ENCODE results near the gene CD247. TPM values are rescaled to one million over a fixed set of nuclear protein-coding genes. Genes with fewer than 3 reads are reported as not detected.

The CD247 gene
- total and polyA plus RNA-seq, 2 experiments from 2014 or later, result not detected

GRCh38 chr1:167476061-167476460 lies 42.3 kb downstream of the CD247 start:
- no peak for DNase-seq
- H3K79me2 ChIP-seq (ENCODE audit: insufficient read depth), result no peaks in the 10 kb centered on the region
- 72 to 74% methylated on average over 2 of the region's 2 CpGs for WGBS, 2 experiments (ENCODE audit: low coverage in 1 of 2, low lambda C conversion rate in 2 of 2, missing lambda C conversion rate in 2 of 2)
- no peaks in the 10 kb centered on the region for H3K9me2 ChIP-seq (ENCODE audit: insufficient read depth)
- no peaks in the 10 kb centered on the region for H3K4me1 ChIP-seq (ENCODE audit: insufficient read depth)
- no peaks in the 10 kb centered on the region for H3K36me3 ChIP-seq (ENCODE audit: low read depth)
- no peaks in the 10 kb centered on the region for H4K20me1 ChIP-seq (ENCODE audit: insufficient read depth)
- TF ChIP-seq EZH2phosphoT487 (IDR thresholded peaks at IDR 0.05; ENCODE audit: insufficient read depth, low read depth), result no peak
- TF ChIP-seq EZH2 (IDR thresholded peaks at IDR 0.05; ENCODE audit: insufficient read depth, poor library complexity, severe bottlenecking), result no peak
- H3K4me2 ChIP-seq (ENCODE audit: unreplicated experiment), result no peak overlapping the region
- no peaks in the 10 kb centered on the region for H3F3A ChIP-seq (ENCODE audit: insufficient read depth)
- no peak overlapping the region for H3K27ac ChIP-seq
- H3K9ac ChIP-seq, result no peak overlapping the region
- in situ Hi-C loops (cut with MboI), result no loop called here
- H3K27me3 ChIP-seq (replicated peaks; ENCODE audit: insufficient read depth), result peaks cover 33% of the 10 kb centered on the region
- no peak overlapping the region for H3K4me3 ChIP-seq
- no peaks in the 10 kb centered on the region for H3K9me3 ChIP-seq (ENCODE audit: low read depth)
- H2AFZ ChIP-seq, result no peak overlapping the region

- Histone ChIP-seq H3K27ac (no peak overlapping the region), H3K27me3 (replicated peaks; ENCODE audit: insufficient read depth) (peaks cover 16% of the 10 kb centered on the region), H4K20me1 (ENCODE audit: insufficient read depth) (no peaks in the 10 kb centered on the region), H3K9me2 (ENCODE audit: insufficient read depth) (no peaks in the 10 kb centered on the region), H2AFZ (no peak overlapping the region), H3K4me3 (no peak overlapping the region), H3K4me1 (ENCODE audit: insufficient read depth) (no peaks in the 10 kb centered on the region), H3K4me2 (ENCODE audit: unreplicated experiment) (no peak overlapping the region), H3F3A (ENCODE audit: insufficient read depth) (no peaks in the 10 kb centered on the region), H3K9ac (no peak overlapping the region), H3K79me2 (ENCODE audit: insufficient read depth) (no peaks in the 10 kb centered on the region), H3K36me3 (ENCODE audit: low read depth) (no peaks in the 10 kb centered on the region), H3K9me3 (ENCODE audit: low read depth) (no peaks in the 10 kb centered on the region)
- TF ChIP-seq EZH2 (IDR thresholded peaks at IDR 0.05; ENCODE audit: insufficient read depth, poor library complexity, severe bottlenecking) (no peak), EZH2phosphoT487 (IDR thresholded peaks at IDR 0.05; ENCODE audit: insufficient read depth, low read depth) (no peak)
- DNase-seq, result no peak
- WGBS, 2 experiments (ENCODE audit: low coverage in 1 of 2, low lambda C conversion rate in 2 of 2, missing lambda C conversion rate in 2 of 2), result 42% methylated on average over 5 of the region's 5 CpGs
- in situ Hi-C loops (cut with MboI), result no loop called here
Measured at GRCh38 chr1:167474191-167474641, 44.1 kb downstream of the CD247 start.

GRCh38 chr1:167473761-167474160 lies 44.6 kb downstream of the CD247 start:
- Histone ChIP-seq H3K9ac (no peak overlapping the region), H3K9me2 (ENCODE audit: insufficient read depth) (no peaks in the 10 kb centered on the region), H2AFZ (no peak overlapping the region), H3K27ac (no peak overlapping the region), H3K79me2 (ENCODE audit: insufficient read depth) (no peaks in the 10 kb centered on the region), H4K20me1 (ENCODE audit: insufficient read depth) (no peaks in the 10 kb centered on the region), H3K27me3 (replicated peaks; ENCODE audit: insufficient read depth) (peaks cover 12% of the 10 kb centered on the region), H3K4me3 (no peak overlapping the region), H3K36me3 (ENCODE audit: low read depth) (no peaks in the 10 kb centered on the region), H3K9me3 (ENCODE audit: low read depth) (no peaks in the 10 kb centered on the region), H3F3A (ENCODE audit: insufficient read depth) (no peaks in the 10 kb centered on the region), H3K4me1 (ENCODE audit: insufficient read depth) (no peaks in the 10 kb centered on the region), H3K4me2 (ENCODE audit: unreplicated experiment) (no peak overlapping the region)
- no peak for TF ChIP-seq EZH2phosphoT487 (IDR thresholded peaks at IDR 0.05; ENCODE audit: insufficient read depth, low read depth)
- TF ChIP-seq EZH2 (IDR thresholded peaks at IDR 0.05; ENCODE audit: insufficient read depth, poor library complexity, severe bottlenecking), result no peak
- in situ Hi-C loops (cut with MboI), result no loop called here
- no peak for DNase-seq
- 54 to 67% methylated on average over 5 of the region's 5 CpGs for WGBS, 2 experiments (ENCODE audit: low coverage in 1 of 2, low lambda C conversion rate in 2 of 2, missing lambda C conversion rate in 2 of 2)

GRCh38 chr1:167472752-167473521 lies 45.4 kb downstream of the CD247 start:
- WGBS, 2 experiments (ENCODE audit: low coverage in 1 of 2, low lambda C conversion rate in 2 of 2, missing lambda C conversion rate in 2 of 2), result 48 to 54% methylated on average over 10 of the region's 10 CpGs
- H3K9ac ChIP-seq, result no peak overlapping the region
- in situ Hi-C loops (cut with MboI), result no loop called here

More at GRCh38 chr1:167472752-167473521, 45.4 kb downstream of the CD247 start:
- no peak overlapping the region for H3K4me3 ChIP-seq
- no peaks in the 10 kb centered on the region for H3K36me3 ChIP-seq (ENCODE audit: low read depth)
- H2AFZ ChIP-seq, result no peak overlapping the region
- H3K4me1 ChIP-seq (ENCODE audit: insufficient read depth), result no peaks in the 10 kb centered on the region
- H3K27me3 ChIP-seq (replicated peaks; ENCODE audit: insufficient read depth), result peaks cover 7% of the 10 kb centered on the region
- H3K27ac ChIP-seq, result no peak overlapping the region
- no peaks in the 10 kb centered on the region for H4K20me1 ChIP-seq (ENCODE audit: insufficient read depth)
- no peak for TF ChIP-seq EZH2 (IDR thresholded peaks at IDR 0.05; ENCODE audit: insufficient read depth, poor library complexity, severe bottlenecking)
- no peak for TF ChIP-seq EZH2phosphoT487 (IDR thresholded peaks at IDR 0.05; ENCODE audit: insufficient read depth, low read depth)
- H3K79me2 ChIP-seq (ENCODE audit: insufficient read depth), result no peaks in the 10 kb centered on the region
- no peaks in the 10 kb centered on the region for H3F3A ChIP-seq (ENCODE audit: insufficient read depth)
- DNase-seq, result no peak
- no peak overlapping the region for H3K4me2 ChIP-seq (ENCODE audit: unreplicated experiment)
- no peaks in the 10 kb centered on the region for H3K9me3 ChIP-seq (ENCODE audit: low read depth)
- H3K9me2 ChIP-seq (ENCODE audit: insufficient read depth), result no peaks in the 10 kb centered on the region

Measured in GM23248 (cell line).